Large intestine (tissue), 3 donors: Measurements from ENCODE around the gene LY6G6F. TPM values are rescaled to one million over a fixed set of nuclear protein-coding genes. Genes with fewer than 3 reads are reported as not detected.

Source experiments
- DNase-seq, 2 donors: peaks; one replicate each; pipeline versions ENCODE4 v3.0.0 to v3.0.0-alpha.2; 2013
- H3K27ac ChIP-seq: one replicate; pipeline ENCODE4 v1.5.1; 2013; ENCODE audit warnings: low read length
- H3K27me3 ChIP-seq: 2 replicates; pipeline ENCODE4 v1.6.1; 2013; ENCODE audit warnings: low read length; ENCODE audit not compliant: control insufficient read depth, insufficient read depth
- H3K36me3 ChIP-seq: 2 replicates; pipeline ENCODE4 v1.6.1; 2013; ENCODE audit warnings: low read length; ENCODE audit not compliant: control insufficient read depth, insufficient read depth
- H3K4me1 ChIP-seq: one replicate; pipeline ENCODE4 v1.6.1; 2013; ENCODE audit warnings: low read length; ENCODE audit not compliant: control insufficient read depth, insufficient read depth
- H3K4me3 ChIP-seq: one replicate; pipeline ENCODE4 v1.5.1; 2013; ENCODE audit warnings: low read length
- H3K9me3 ChIP-seq: one replicate; pipeline ENCODE4 v1.6.1; 2013; ENCODE audit warnings: mild to moderate bottlenecking, low read depth, low read length, moderate library complexity; ENCODE audit not compliant: control insufficient read depth
- WGBS: methylation state at CpG from one replicate; pipeline ENCODE4 v1.1.5; 2013; ENCODE audit warnings: low lambda C conversion rate; ENCODE audit not compliant: insufficient coverage; 5-methylcytosine and 5-hydroxymethylcytosine counted together
- polyA plus RNA-seq: library from polyadenylated mRNA; unstranded; fragments of 120-200 nt; gene quantifications from one replicate; pipeline ENCODE4 v1.2.1, GENCODE V29; 2013

Gene LY6G6F
- polyA plus RNA-seq, 1 donor: 0.07 TPM

DNA sequence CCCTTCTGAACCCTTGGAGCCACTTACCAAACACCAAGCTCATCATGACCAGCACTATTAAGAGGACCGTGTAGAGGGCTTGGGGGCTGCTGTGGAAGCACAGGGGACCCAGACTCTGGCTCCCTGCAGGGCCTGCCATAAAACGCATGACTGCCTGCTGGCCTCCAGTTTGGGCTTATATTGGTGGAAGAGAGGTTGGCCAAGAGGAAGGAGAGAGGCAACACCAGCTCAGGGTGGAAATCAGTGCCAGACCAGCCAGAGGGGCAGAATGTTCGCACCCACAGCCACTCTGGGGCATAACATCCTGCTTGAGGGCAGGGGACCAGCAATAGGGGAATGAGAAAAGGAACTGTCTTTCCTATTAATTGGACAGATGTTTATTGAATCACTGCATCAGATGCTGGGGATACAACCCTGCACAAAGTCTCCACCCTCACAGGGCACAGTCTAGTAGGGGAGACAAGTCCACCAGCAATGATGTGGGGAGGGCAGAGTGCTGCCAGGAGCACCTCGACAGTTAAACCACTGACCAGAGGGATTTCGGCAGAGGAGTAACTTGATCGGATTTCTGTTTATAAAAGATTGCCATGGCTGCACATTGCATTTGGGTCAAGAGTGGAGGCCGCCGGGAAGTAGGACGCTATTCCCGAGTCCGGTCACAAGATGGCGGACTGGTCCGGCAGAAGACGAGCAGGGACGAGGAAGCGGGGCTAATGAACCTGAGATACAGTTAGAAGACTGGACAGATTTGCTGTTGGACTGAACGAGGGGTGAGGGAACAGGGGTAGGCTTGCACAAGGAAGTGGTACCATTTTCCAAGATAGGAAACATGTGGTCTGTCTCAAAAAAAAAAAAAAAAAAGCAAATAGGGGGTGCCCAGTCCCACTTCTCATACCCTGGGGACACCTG is 26.2 kb upstream of the LY6G6F start, which contains the start of gene LY6G5C:
Gene LY6G5C, minus strand, starts transcription at position 842 of the 909 bp plus-strand sequence. Its CDS starts 694 bp downstream, at position 148.
- peaks cover 15% of the 10 kb centered on the region for H3K4me1 ChIP-seq
- H3K4me3 ChIP-seq: peak within 1 kb of the TSS; percentile 53

DNA sequence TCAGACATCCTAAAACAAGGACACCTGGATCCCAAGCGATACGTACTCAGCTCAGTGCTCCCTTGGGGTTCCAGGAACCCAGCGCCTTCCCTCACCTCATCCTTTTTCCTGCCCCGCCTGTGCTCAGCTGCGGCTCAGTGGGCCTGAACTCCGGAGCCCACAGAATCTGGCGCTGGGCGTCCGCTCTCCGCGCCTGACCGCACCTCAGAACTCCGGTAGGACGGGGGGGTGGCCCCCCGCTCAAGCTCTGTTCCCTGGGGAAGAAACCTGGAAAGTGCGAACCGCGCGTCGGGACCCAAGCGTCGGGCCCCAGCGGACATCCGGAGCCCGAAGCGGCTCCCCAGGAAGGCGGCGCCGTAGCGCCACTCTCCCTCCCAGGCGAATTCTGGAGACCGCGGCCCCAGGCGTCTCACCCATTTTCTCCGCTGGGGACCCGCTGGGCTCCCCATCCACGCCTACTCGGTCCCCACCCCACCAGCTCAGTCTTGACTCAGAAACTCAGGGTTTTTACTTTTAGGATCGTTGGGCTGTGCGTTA is 25.5 kb upstream of the LY6G6F start:
- peak in 1 of 2 donors; percentile 63 for DNase-seq
- H3K4me1 ChIP-seq: peaks cover 15% of the 10 kb centered on the region
- H3K9me3 ChIP-seq: no peaks in the 10 kb centered on the region
- peaks cover 3% of the 10 kb centered on the region for H3K36me3 ChIP-seq
- no peaks in the 10 kb centered on the region for H3K27me3 ChIP-seq
- H3K4me3 ChIP-seq: peak overlapping the region; percentile 53
- WGBS: no CpG with 5 or more reads among the region's 40 CpGs
- peak overlapping the region; percentile 71 for H3K27ac ChIP-seq

More for the DNA sequence above, 26.2 kb upstream of the LY6G6F start, which contains the start of gene LY6G5C:
- peak; percentile 80 to 82 for DNase-seq
- no peaks in the 10 kb centered on the region for H3K36me3 ChIP-seq
- H3K27me3 ChIP-seq: no peaks in the 10 kb centered on the region
- WGBS: 10% methylated on average over 2 of the region's 17 CpGs
- peak within 1 kb of the TSS; percentile 71 for H3K27ac ChIP-seq
- no peaks in the 10 kb centered on the region for H3K9me3 ChIP-seq

GRCh38 chr6:31683591-31683990 is 23.1 kb upstream of the LY6G6F start:
- Histone ChIP-seq H3K9me3 (no peaks in the 10 kb centered on the region), H3K4me3 (peak overlapping the region; percentile 51), H3K36me3 (peaks cover 27% of the 10 kb centered on the region), H3K27ac (peak overlapping the region; percentile 78), H3K27me3 (no peaks in the 10 kb centered on the region), H3K4me1 (peaks cover 15% of the 10 kb centered on the region)
- no CpG with 5 or more reads among the region's 13 CpGs for WGBS
- peak in 1 of 2 donors; percentile 47 for DNase-seq

DNA sequence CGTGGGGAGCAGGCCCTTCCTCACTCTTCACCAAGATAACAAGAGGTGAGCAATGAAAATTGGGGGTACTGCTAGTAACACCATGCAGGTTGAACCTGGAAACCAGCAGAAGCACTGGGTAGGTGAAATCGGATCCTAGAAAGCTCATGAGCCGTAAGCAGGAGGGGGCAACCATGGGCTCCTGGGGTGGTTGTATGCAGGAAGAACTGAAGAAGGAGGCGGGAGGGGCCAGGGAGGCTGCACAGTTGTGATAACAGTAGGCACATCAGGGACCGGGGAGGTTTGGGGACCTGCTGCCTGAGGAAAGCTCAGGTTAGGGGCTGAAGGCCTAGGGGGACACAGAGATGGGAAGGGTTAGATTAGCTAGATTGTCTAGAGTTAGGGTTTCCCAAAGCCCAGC is 20.2 kb upstream of the LY6G6F start:
- no peak overlapping the region for H3K27ac ChIP-seq
- H3K4me3 ChIP-seq: no peak overlapping the region
- peaks cover 18% of the 10 kb centered on the region for H3K4me1 ChIP-seq
- no peaks in the 10 kb centered on the region for H3K9me3 ChIP-seq
- no CpG with 5 or more reads among the region's 5 CpGs for WGBS
- no peaks in the 10 kb centered on the region for H3K27me3 ChIP-seq
- DNase-seq: no peak
- H3K36me3 ChIP-seq: peaks cover 54% of the 10 kb centered on the region

GRCh38 chr6:31687321-31687720 is 19.3 kb upstream of the LY6G6F start:
- no CpG with 5 or more reads among the region's 8 CpGs for WGBS
- no peak overlapping the region for H3K4me3 ChIP-seq
- H3K4me1 ChIP-seq: peaks cover 18% of the 10 kb centered on the region
- no peak for DNase-seq
- H3K27ac ChIP-seq: no peak overlapping the region
- H3K27me3 ChIP-seq: no peaks in the 10 kb centered on the region
- peaks cover 60% of the 10 kb centered on the region for H3K36me3 ChIP-seq
- H3K9me3 ChIP-seq: no peaks in the 10 kb centered on the region

GRCh38 chr6:31687860-31688693 is 18.6 kb upstream of the LY6G6F start:
- H3K36me3 ChIP-seq: peaks cover 68% of the 10 kb centered on the region
- no peak overlapping the region for H3K4me3 ChIP-seq
- peaks cover 2% of the 10 kb centered on the region for H3K9me3 ChIP-seq
- no peak overlapping the region for H3K27ac ChIP-seq
- DNase-seq: no peak
- WGBS: no CpG with 5 or more reads among the region's 14 CpGs
- H3K27me3 ChIP-seq: no peaks in the 10 kb centered on the region
- H3K4me1 ChIP-seq: peaks cover 18% of the 10 kb centered on the region

DNA sequence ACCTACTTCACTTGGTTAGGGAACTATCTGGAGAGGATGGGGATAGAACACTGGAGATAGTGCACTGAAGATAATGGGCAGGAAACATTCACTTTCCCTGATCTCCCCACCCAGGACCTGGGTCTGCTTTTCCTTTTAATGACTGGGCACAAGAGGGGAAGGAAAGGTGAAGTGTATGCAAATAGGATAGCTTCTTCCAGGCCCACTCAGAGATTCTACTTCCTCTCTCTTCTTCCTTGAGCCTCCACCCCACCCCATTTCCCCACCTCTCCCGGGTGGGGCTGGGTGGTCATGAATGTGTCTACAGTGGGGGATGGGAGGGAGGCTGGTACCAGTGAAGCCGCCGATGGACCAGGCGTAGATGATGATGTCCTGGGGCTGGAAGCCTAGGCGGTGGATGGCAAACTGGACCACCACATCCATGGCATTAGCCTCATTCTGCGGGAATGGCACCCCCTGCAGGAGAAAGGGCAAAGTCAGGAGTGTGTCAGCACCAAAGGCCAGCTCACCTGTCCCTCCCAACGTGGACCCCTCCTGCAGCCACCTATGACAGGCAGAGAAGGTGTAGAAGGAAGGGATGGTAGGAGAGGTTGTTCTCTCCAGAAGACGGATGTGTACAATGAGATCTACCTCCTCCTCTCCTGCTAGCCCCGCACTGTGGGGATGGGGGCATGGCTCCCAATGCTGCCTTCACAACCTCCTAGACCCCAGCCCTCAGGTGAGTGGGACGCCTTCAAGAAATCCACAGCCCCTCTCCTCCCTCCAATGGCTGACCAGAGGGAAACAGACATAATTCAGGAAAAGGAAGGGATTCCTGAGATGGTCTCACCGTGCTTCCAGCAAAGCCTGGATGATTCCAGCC is 17.2 kb upstream of the LY6G6F start:
- DNase-seq: no peak
- no peak overlapping the region for H3K27ac ChIP-seq
- H3K9me3 ChIP-seq: peaks cover 2% of the 10 kb centered on the region
- peaks cover 82% of the 10 kb centered on the region for H3K36me3 ChIP-seq
- no peak overlapping the region for H3K4me3 ChIP-seq
- 60% methylated on average over 1 of the region's 11 CpGs for WGBS
- no peaks in the 10 kb centered on the region for H3K27me3 ChIP-seq
- H3K4me1 ChIP-seq: peaks cover 13% of the 10 kb centered on the region

DNA sequence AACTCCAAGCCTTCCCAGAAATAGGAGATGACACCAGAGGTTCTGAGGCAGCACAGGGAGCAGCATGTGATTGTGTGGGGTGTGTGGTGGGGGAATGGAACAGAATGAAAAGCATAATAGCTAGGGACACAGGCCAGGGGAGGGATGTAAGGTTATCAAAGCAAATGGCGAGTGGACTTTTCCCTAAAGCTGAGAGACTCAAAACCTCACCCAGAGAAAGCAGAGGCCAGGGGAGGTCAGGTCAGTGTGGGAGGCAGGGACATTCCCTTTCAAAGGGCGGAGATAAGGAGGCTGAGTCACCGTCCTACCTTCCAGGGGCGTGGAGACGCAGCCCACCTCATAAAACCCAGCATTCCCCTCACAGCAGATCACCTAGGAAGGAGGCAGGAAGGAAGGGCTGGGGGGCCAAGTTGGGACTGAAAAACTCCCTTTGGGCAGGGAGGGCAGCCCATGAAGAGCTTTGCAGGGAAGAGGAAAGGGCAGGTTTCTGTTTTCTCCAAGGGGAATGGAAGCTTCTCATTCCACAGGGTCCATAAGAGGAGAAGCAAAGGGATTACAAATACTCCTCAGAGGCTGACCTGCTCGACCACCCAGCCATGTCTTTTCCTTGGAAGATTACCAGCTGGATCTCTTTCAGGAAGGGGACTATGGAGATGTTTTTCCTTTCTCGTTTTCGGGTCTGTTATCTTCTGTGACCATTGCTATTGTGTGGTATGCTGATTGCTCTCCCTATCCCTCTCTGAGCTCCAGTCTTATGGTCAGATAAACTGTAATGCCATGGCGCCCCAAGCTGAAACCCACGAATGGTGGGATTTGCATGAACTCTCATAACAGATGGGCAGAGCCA is 16.2 kb upstream of the LY6G6F start:
- Histone ChIP-seq H3K4me3 (no peak overlapping the region), H3K27ac (peak overlapping the region; percentile 44), H3K27me3 (no peaks in the 10 kb centered on the region), H3K36me3 (peaks cover 91% of the 10 kb centered on the region), H3K9me3 (peaks cover 2% of the 10 kb centered on the region), H3K4me1 (peaks cover 13% of the 10 kb centered on the region)
- WGBS: no CpG with 5 or more reads among the region's 10 CpGs
- DNase-seq: peak; percentile 81 to 87

- DNase-seq: no peak
- Histone ChIP-seq H3K9me3 (peaks cover 2% of the 10 kb centered on the region), H3K27me3 (no peaks in the 10 kb centered on the region), H3K36me3 (peaks cover 92% of the 10 kb centered on the region), H3K4me3 (no peak overlapping the region), H3K27ac (peak overlapping the region; percentile 44), H3K4me1 (peaks cover 13% of the 10 kb centered on the region)
- 80% methylated on average over 1 of the region's 6 CpGs for WGBS
Observed at GRCh38 chr6:31691078-31691463, 15.6 kb upstream of the LY6G6F start.
